ENCODE results near the gene CLDN6. TPM values are rescaled to one million over a fixed set of nuclear protein-coding genes. Genes with fewer than 3 reads are reported as not detected.

The CLDN6 gene
- total and polyA plus RNA-seq, 2 of the 13 experiments (the other 11 are each of a cell fraction or from before 2014, with no cell fraction given), result 5.9 to 7.6 TPM

DNA sequence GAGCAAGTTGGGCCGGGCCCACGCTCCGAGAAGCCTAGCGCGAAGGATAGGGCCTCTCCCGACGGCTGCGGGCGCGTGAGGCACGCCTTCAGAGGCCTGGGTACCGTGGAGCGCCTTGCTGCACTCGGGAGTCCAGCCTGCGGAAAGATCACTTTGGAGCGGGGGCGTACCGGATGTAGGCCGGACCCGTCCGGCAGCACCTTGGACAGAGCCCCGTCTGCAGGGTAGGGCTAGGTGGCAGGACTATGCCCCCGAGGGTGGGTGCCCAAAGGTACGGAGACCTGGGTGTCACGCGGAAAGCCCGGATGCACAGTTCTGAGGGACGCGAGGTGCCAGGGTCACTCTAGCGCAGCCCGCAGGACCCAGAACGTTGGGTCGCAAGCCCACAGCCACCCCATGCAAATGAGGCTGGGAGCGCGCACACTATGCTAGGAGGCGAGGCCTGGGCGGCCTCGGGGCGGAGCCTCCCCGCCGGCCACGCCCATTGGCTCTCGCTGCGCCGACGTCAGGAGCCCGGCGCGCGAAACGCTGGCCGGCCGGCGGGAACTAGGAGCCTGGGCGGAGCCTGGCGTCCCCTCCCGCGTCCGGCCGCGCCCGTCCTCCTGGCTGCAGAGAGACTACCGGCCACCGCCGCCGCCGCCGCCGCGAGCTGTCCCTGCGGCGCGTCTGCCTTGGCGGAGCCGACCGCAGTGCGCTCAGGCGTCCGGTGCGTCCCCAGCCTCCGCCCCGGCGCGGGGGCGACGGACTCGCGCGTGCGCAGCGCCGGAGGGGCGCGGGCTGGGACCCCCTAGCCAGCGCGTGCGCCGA is 49.0 kb downstream of the CLDN6 start, which contains the start of gene PAQR4 (continued):
- peak; percentile 75; the same call in 1 of the 2 replicates for TF ChIP-seq NAIF1 (CRISPR knock-in tag; IDR thresholded peaks at IDR 0.05; ENCODE audit: borderline replicate concordance)
- TF ChIP-seq ZNF121 (CRISPR knock-in tag; IDR thresholded peaks at IDR 0.05), result 0 out of 2 replicates have a peak, but pooled peaks have one; percentile 30
- peak; percentile 37 for TF ChIP-seq DR1 (CRISPR knock-in tag; IDR thresholded peaks at IDR 0.05)
- peak; percentile 76; the same call in 1 of the 2 replicates for TF ChIP-seq RXRB (CRISPR knock-in tag; IDR thresholded peaks at IDR 0.05; ENCODE audit: borderline replicate concordance)
- 0 out of 2 replicates have a peak, but pooled peaks have one; percentile 97 for TF ChIP-seq ZNF713 (CRISPR knock-in tag; IDR thresholded peaks at IDR 0.05)
- TF ChIP-seq ZNF430 (CRISPR knock-in tag; IDR thresholded peaks at IDR 0.05), result peak; percentile 97
- peak; percentile 80 for TF ChIP-seq NFYB (CRISPR knock-in tag; IDR thresholded peaks at IDR 0.05)
- TF ChIP-seq ZNF841 (CRISPR knock-in tag; IDR thresholded peaks at IDR 0.05; ENCODE audit: borderline replicate concordance), result no peak; the same call in 1 of the 2 replicates
- peak; percentile 99 for TF ChIP-seq WIZ (CRISPR knock-in tag; IDR thresholded peaks at IDR 0.05)
- TF ChIP-seq, protein P1, sequence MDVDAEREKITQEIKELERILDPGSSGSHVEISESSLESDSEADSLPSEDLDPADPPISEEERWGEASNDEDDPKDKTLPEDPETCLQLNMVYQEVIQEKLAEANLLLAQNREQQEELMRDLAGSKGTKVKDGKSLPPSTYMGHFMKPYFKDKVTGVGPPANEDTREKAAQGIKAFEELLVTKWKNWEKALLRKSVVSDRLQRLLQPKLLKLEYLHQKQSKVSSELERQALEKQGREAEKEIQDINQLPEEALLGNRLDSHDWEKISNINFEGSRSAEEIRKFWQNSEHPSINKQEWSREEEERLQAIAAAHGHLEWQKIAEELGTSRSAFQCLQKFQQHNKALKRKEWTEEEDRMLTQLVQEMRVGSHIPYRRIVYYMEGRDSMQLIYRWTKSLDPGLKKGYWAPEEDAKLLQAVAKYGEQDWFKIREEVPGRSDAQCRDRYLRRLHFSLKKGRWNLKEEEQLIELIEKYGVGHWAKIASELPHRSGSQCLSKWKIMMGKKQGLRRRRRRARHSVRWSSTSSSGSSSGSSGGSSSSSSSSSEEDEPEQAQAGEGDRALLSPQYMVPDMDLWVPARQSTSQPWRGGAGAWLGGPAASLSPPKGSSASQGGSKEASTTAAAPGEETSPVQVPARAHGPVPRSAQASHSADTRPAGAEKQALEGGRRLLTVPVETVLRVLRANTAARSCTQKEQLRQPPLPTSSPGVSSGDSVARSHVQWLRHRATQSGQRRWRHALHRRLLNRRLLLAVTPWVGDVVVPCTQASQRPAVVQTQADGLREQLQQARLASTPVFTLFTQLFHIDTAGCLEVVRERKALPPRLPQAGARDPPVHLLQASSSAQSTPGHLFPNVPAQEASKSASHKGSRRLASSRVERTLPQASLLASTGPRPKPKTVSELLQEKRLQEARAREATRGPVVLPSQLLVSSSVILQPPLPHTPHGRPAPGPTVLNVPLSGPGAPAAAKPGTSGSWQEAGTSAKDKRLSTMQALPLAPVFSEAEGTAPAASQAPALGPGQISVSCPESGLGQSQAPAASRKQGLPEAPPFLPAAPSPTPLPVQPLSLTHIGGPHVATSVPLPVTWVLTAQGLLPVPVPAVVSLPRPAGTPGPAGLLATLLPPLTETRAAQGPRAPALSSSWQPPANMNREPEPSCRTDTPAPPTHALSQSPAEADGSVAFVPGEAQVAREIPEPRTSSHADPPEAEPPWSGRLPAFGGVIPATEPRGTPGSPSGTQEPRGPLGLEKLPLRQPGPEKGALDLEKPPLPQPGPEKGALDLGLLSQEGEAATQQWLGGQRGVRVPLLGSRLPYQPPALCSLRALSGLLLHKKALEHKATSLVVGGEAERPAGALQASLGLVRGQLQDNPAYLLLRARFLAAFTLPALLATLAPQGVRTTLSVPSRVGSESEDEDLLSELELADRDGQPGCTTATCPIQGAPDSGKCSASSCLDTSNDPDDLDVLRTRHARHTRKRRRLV (CRISPR knock-in tag; IDR thresholded peaks at IDR 0.05), result peak; percentile 97
- TF ChIP-seq, protein P2, sequence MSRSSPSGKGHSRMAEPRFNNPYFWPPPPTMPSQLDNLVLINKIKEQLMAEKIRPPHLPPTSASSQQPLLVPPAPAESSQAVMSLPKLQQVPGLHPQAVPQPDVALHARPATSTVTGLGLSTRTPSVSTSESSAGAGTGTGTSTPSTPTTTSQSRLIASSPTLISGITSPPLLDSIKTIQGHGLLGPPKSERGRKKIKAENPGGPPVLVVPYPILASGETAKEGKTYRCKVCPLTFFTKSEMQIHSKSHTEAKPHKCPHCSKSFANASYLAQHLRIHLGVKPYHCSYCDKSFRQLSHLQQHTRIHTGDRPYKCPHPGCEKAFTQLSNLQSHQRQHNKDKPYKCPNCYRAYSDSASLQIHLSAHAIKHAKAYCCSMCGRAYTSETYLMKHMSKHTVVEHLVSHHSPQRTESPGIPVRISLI (CRISPR knock-in tag; IDR thresholded peaks at IDR 0.05; ENCODE audit: borderline replicate concordance), result peak; percentile 53; the same call in 1 of the 2 replicates
- TF ChIP-seq ZSCAN20 (CRISPR knock-in tag; IDR thresholded peaks at IDR 0.05; ENCODE audit: borderline replicate concordance), result peak; percentile 94
- peak; percentile 79; the same call in 1 of the 2 replicates for TF ChIP-seq SP140L (CRISPR knock-in tag; IDR thresholded peaks at IDR 0.05; ENCODE audit: borderline replicate concordance)
- TF ChIP-seq, protein P3, sequence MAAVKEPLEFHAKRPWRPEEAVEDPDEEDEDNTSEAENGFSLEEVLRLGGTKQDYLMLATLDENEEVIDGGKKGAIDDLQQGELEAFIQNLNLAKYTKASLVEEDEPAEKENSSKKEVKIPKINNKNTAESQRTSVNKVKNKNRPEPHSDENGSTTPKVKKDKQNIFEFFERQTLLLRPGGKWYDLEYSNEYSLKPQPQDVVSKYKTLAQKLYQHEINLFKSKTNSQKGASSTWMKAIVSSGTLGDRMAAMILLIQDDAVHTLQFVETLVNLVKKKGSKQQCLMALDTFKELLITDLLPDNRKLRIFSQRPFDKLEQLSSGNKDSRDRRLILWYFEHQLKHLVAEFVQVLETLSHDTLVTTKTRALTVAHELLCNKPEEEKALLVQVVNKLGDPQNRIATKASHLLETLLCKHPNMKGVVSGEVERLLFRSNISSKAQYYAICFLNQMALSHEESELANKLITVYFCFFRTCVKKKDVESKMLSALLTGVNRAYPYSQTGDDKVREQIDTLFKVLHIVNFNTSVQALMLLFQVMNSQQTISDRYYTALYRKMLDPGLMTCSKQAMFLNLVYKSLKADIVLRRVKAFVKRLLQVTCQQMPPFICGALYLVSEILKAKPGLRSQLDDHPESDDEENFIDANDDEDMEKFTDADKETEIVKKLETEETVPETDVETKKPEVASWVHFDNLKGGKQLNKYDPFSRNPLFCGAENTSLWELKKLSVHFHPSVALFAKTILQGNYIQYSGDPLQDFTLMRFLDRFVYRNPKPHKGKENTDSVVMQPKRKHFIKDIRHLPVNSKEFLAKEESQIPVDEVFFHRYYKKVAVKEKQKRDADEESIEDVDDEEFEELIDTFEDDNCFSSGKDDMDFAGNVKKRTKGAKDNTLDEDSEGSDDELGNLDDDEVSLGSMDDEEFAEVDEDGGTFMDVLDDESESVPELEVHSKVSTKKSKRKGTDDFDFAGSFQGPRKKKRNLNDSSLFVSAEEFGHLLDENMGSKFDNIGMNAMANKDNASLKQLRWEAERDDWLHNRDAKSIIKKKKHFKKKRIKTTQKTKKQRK (IDR thresholded peaks at IDR 0.05; ENCODE audit: low read length), result no peak
- TF ChIP-seq ZNF432 (CRISPR knock-in tag; IDR thresholded peaks at IDR 0.05; ENCODE audit: borderline replicate concordance), result no peak
